HG03457 (cell line): Measurements from ENCODE around the gene KLF2.

Source experiments
- ATAC-seq: cut with Tn5 transposase; IDR thresholded peaks from one replicate; pipeline ENCODE4 v1.9.1; 2021; ENCODE audit warnings: moderate number of reproducible peaks; ENCODE audit not compliant: unreplicated experiment

Gene KLF2

GRCh38 chr19:16375157-16375935 lies 50.7 kb downstream of the KLF2 start:
- ATAC-seq = no peak

DNA sequence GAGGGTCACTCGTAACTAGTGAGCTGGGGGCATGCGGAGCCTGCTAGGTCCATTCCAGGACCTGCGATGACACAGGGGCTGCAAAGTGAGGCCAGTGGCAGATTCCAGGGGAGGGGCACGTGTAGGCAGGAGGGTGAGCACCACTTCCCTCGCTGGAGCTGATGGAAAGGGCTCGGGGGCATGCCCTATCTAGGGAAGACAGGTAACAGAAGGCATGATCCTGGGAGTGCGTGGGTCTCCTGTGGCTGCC lies 51.2 kb downstream of the KLF2 start:
- ATAC-seq = no peak

DNA sequence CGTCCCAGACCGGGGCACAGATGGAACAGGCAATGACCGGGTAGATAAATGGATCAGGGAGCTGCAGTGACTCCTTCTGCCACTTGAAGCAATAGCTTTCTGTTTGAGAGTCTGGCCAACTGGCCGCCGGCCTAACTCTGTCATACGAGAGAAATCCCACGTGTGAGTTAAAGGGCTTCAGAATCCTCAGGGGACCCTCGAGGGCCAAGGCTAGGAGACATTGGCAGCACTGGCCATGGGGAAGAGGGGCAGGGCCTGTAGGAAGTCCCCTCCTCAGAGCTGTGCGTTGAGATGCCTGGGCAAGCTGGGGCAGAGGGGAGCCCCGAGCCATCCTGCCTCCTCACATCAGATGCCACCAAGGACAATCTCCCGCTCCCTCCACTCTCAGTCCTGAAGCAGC lies 51.6 kb downstream of the KLF2 start:
- ATAC-seq = no peak

- no peak for ATAC-seq
These were observed 52.0 kb downstream of the KLF2 start for GRCh38 chr19:16376649-16377048.

DNA sequence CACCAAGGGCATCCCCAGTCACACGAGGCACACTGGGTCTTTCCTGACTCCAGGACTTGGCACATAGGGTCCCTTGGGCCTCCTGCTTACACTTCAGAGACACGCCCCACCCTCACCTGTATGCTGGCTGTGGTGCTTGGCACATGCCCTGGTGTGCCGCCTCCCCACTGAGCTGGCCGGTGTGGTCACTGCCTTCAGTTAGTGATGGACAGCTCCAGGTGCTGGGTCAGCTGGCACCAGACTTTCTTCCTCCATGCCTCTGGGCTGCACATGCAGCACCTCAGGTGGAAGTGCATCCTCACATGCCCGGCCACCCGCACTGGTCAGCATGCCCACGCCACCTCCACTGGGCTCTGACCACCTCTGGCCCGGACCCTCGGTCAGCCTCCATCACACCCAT lies 52.9 kb downstream of the KLF2 start:
- no peak for ATAC-seq
